Fibroblast of lung (primary cell): Measurements from ENCODE around the gene FSTL4.

Experiments
- CTCF ChIP-seq, 2 donors: IDR thresholded peaks in 1 of 2; conservative IDR thresholded peaks in 1 of 2; 1 replicate in 1 of 2; 2 replicates in 1 of 2; pipeline ENCODE4 v1.5.1; 2011 to 2012; ENCODE audit warnings: low read length in 2 of 2, control low read depth in 1 of 2, inconsistent platforms in 1 of 2, low read depth in 1 of 2, mild to moderate bottlenecking in 1 of 2
- EZH2 ChIP-seq: IDR thresholded peaks from 2 replicates; pipeline ENCODE4 v1.5.1; 2012; ENCODE audit warnings: low read length, control low read depth, mild to moderate bottlenecking; ENCODE audit errors: missing control alignments

- TF ChIP-seq CTCF (conservative IDR thresholded peaks at IDR 0.05 in 1 of 2, IDR thresholded peaks at IDR 0.05 in 1 of 2; ENCODE audit: low read depth in 1 of 2, low read length in 2 of 2) (peak in 1 of 2 donors; percentile 7), EZH2 (no peak)
These were observed 295.7 kb downstream of the FSTL4 start for GRCh38 chr5:133316346-133317343.
